ENCODE results near the gene STOML1.

Gene STOML1

DNA sequence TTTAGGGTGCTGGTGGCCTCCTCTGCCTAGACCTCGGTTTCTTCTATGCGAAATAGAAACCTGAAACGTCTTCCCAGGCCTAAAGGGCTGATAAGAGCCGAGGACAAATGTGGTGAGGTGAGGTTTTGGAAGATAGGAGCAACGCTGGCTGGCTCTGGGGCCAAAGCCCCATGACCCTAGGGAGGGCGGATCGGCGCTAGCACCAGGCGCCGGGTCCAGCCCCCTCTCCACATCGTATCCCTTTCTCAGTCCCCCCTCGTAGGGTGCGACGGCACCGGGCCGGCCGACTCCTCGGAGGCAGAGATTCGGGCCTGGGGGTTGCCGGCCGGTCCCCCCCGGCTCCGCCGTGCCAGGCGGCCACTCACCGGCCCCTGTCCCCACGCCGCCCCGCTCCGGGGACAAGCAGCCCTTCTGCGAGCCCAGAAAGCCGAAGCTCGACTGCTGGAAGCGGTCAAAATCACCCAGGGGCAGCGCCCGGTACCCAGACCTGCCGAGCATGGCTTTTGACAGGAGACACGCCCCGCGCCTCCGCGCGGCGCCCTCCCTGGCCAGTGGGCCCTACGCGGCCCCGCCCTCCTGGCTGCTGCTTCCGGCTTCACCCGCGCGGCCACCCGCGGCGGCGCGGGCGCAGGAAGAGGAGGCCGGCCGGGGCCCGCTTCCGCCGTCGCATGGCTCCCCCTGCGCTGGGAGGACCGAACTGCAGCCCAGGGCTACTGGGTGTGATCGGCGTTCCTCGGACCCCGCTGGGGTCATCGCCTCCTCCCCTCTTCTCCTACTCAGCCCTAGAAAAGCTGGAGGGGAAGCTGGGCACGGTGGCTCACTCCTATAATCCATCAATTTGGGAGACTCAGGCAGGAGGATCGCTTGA lies at the start of gene STOML1:
TSS of gene STOML1 (minus strand) at position 570 of the 868 bp plus-strand sequence. CDS start at position 498, 72 bp downstream.
- in situ Hi-C loops (cut with MboI; ENCODE audit: low pct_unique_long_range_greater_than_20kb, low sequenced_read_pairs), result no loop called here
- DNase-seq, result peak; percentile 99

GRCh38 chr15:74041311-74041756 lies 49.2 kb upstream of the STOML1 start:
- in situ Hi-C loops (cut with MboI; ENCODE audit: low pct_unique_long_range_greater_than_20kb, low sequenced_read_pairs), result no loop called here
- no peak for DNase-seq

- no peak for DNase-seq
- in situ Hi-C loops (cut with MboI; ENCODE audit: low pct_unique_long_range_greater_than_20kb, low sequenced_read_pairs), result no loop called here
Measured at GRCh38 chr15:74040109-74040850, 48.2 kb upstream of the STOML1 start.

- DNase-seq, result no peak
- in situ Hi-C loops (cut with MboI; ENCODE audit: low pct_unique_long_range_greater_than_20kb, low sequenced_read_pairs), result no loop called here
Measured at GRCh38 chr15:74039656-74040010, 47.5 kb upstream of the STOML1 start.

- no peak for DNase-seq
Measured at GRCh38 chr15:74038707-74039655, 46.9 kb upstream of the STOML1 start.

GRCh38 chr15:74037171-74038117 lies 45.3 kb upstream of the STOML1 start:
- DNase-seq, result no peak
- in situ Hi-C loops (cut with MboI; ENCODE audit: low pct_unique_long_range_greater_than_20kb, low sequenced_read_pairs), result no loop called here

More at GRCh38 chr15:74038707-74039655, 46.9 kb upstream of the STOML1 start:
- in situ Hi-C loops (cut with MboI; ENCODE audit: low pct_unique_long_range_greater_than_20kb, low sequenced_read_pairs), result no loop called here

GRCh38 chr15:74036271-74037170 lies 44.4 kb upstream of the STOML1 start:
- DNase-seq, result peak; percentile 56

GRCh38 chr15:74035121-74036017 lies 43.3 kb upstream of the STOML1 start:
- no peak for DNase-seq
- in situ Hi-C loops (cut with MboI; ENCODE audit: low pct_unique_long_range_greater_than_20kb, low sequenced_read_pairs), result no loop called here

More at GRCh38 chr15:74036271-74037170, 44.4 kb upstream of the STOML1 start:
- in situ Hi-C loops (cut with MboI; ENCODE audit: low pct_unique_long_range_greater_than_20kb, low sequenced_read_pairs), result no loop called here

DNA sequence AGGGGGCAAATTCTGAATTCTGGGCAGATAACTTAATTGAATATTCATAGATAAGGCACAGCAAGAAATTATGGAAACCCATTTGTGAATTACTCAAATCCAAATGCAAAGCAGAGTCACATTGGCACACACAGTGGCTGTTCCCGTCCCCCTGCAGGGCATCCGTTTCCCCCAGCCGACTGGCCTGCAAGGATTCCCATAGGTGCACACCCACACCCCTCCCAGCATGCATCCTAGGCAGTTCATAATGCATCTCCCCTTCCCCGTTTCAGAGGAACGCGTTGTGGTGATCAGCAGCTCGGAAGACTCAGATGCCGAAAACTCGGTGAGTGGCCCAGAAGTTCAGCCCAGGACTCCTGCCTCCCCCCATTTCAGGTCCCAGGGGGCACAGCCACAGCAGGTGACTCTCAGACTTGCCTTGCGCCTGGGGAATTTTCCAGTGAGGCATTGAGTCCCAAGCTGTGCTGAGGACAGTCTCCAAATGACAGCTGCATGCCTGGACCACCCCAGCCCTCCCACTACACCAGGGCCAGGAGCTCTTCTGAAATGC lies 42.2 kb upstream of the STOML1 start:
- DNase-seq, result no peak
- in situ Hi-C loops (cut with MboI; ENCODE audit: low pct_unique_long_range_greater_than_20kb, low sequenced_read_pairs), result no loop called here

DNA sequence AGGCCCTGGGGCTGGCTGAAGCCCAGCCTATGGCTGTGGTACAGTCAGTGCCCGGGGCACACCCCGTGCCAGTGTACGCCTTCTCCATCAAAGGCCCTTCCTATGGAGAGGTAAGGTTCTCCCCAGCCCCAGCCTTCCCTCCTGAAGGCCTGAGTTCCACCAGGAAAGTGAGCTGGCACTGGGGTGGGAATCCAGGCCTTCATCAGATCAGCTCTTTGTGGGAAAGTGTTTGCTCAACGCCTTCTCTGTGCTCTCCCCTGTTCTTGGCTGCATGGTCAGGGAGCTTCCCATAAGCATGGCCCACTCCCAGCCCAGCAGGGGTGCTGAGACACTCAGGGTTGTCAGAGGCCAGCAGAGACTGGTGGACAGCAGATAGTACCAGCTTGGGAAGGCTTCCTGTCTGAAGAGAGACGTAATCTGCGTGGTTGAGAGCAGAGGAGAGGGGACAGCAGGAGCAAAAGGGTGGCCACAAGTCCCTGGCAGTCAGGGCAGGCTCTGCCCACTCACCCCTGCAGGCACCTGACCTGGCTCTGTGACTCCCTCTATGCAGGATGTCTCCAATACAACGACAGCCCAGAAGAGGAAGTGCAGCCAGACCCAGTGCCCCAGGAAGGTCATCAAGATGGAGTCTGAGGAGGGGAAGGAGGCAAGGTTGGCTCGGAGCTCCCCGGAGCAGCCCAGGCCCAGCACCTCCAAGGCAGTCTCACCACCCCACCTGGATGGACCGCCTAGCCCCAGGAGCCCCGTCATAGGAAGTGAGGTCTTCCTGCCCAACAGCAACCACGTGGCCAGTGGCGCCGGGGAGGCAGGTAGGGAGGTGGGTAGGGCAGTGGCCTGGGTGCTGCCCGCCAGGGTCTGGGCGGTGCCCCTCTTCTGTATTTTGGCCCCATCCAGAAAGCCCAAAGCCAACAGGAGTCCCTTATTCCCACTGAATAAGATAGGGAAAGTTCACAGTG lies 40.8 kb upstream of the STOML1 start:
- in situ Hi-C loops (cut with MboI; ENCODE audit: low pct_unique_long_range_greater_than_20kb, low sequenced_read_pairs), result no loop called here
- peak; percentile 54 for DNase-seq

DNA sequence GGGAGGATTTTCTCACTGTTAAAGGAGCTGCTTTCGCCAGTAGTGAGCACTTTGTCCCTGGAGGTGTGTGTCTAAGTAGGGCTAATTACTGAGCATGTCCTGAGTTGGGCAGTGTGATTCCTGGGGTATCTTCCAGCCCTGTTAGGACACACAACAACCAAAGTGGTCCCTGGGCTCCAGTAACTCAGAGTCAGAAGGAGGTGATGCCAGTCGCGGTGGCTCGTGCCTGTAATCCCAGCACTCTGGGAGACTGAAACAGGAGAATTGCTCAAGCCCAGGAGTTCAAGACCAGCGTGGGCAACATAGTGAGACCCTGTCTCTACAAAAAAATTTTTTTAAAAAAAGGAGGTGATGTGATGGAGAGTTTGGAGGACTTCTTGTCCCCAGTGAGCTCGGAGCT lies 40.0 kb upstream of the STOML1 start:
- in situ Hi-C loops (cut with MboI; ENCODE audit: low pct_unique_long_range_greater_than_20kb, low sequenced_read_pairs), result no loop called here
- DNase-seq, result no peak

DNA sequence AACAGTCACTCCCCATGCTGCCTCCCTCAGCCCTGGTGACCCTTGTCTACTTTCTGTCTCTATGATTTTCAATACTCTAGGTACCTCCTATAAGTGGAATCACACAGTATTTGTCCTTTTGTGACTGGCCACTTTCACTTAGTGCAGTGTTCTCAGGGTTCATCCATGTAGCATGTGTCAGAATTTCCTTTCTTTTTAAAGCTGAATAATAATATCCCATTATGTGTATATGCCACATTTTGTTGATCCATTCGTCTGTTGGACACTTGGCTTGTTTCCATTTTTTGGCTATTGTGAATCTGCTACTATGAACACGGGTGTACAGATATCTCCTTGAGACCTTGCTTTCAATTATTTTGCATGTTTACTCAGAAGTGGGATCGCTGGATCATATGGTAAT lies 36.6 kb upstream of the STOML1 start:
- DNase-seq, result no peak
- in situ Hi-C loops (cut with MboI; ENCODE audit: low pct_unique_long_range_greater_than_20kb, low sequenced_read_pairs), result no loop called here

GRCh38 chr15:74027688-74028087 lies 35.6 kb upstream of the STOML1 start:
- in situ Hi-C loops (cut with MboI; ENCODE audit: low pct_unique_long_range_greater_than_20kb, low sequenced_read_pairs), result no loop called here
- DNase-seq, result no peak

- in situ Hi-C loops (cut with MboI; ENCODE audit: low pct_unique_long_range_greater_than_20kb, low sequenced_read_pairs), result no loop called here
- DNase-seq, result no peak
Measured at GRCh38 chr15:74025436-74025835, 33.3 kb upstream of the STOML1 start.

GRCh38 chr15:74024687-74025086 lies 32.6 kb upstream of the STOML1 start:
- in situ Hi-C loops (cut with MboI; ENCODE audit: low pct_unique_long_range_greater_than_20kb, low sequenced_read_pairs), result no loop called here
- DNase-seq, result no peak

Data from KBM-7 (cell line).